ENCODE results near the gene GCSH. TPM values are rescaled to one million over a fixed set of nuclear protein-coding genes. Genes with fewer than 3 reads are reported as not detected.

Gene GCSH
- total RNA-seq, 1 experiment from 2014 or later: 36.6 TPM

DNA sequence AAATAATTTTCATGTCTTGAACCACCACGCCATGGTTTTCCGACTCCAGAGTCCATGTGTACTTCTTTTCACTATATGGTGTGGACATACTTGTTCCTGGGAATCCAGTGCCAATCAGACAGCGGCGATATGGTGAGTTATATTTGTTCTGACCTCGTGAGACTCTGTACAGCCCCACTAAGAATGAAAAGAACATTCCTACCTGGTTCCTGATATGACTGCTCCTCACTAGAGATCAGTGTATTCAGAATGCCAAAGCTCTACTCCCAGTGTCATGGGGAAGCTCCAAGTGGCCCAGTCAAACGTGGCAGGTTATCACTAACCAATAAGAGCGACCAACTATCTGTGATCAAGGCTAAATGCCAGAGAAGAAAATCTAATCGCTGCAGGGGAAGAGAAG, 25.2 kb downstream of the GCSH start:
- Histone ChIP-seq H3K27ac (ENCODE audit: low read length) (no peak overlapping the region), H3K4me1 (ENCODE audit: control insufficient read depth, insufficient read depth, low read length) (no peaks in the 10 kb centered on the region; the same call in 1 of the 2 replicates), H3K9me3 (ENCODE audit: control insufficient read depth, insufficient read depth, low read depth, low read length) (no peaks in the 10 kb centered on the region), H3K4me3 (ENCODE audit: low read depth in 2 of 2, low read length in 2 of 2) (no peak overlapping the region), H3K36me3 (ENCODE audit: control insufficient read depth, insufficient read depth, low read length) (no peaks in the 10 kb centered on the region), H3K27me3 (ENCODE audit: control insufficient read depth, insufficient read depth, low read length) (no peaks in the 10 kb centered on the region)
- in situ Hi-C loops (cut with HindIII; ENCODE audit: low pct_unique_long_range_greater_than_20kb, low sequenced_read_pairs): no loop called here
- BruUV-seq (replicated peaks): no TSS peak
- TF ChIP-seq TCF7L2 (IDR thresholded peaks at IDR 0.05; ENCODE audit: low read depth, low read length) (no peak), SIN3A (IDR thresholded peaks at IDR 0.05; ENCODE audit: borderline replicate concordance, insufficient read depth, low read depth, low read length) (no peak)
- TF ChIP-seq, protein P1, sequence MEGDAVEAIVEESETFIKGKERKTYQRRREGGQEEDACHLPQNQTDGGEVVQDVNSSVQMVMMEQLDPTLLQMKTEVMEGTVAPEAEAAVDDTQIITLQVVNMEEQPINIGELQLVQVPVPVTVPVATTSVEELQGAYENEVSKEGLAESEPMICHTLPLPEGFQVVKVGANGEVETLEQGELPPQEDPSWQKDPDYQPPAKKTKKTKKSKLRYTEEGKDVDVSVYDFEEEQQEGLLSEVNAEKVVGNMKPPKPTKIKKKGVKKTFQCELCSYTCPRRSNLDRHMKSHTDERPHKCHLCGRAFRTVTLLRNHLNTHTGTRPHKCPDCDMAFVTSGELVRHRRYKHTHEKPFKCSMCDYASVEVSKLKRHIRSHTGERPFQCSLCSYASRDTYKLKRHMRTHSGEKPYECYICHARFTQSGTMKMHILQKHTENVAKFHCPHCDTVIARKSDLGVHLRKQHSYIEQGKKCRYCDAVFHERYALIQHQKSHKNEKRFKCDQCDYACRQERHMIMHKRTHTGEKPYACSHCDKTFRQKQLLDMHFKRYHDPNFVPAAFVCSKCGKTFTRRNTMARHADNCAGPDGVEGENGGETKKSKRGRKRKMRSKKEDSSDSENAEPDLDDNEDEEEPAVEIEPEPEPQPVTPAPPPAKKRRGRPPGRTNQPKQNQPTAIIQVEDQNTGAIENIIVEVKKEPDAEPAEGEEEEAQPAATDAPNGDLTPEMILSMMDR (IDR thresholded peaks at IDR 0.05): no peak
- ChIA-PET POLR2A (interaction anchor here (0.6 kb wide), 1 partner anchor 8 kb away, joined by 10 read pairs; no protein-coding TSS in a partner anchor), CTCF (no interaction called here)
- ATAC-seq (no peak), DNase-seq (ENCODE audit: low read depth, low spot score) (no peak)
- intact Hi-C loops (cut with micrococcal nuclease; ENCODE audit: unreplicated experiment): no loop called here

DNA sequence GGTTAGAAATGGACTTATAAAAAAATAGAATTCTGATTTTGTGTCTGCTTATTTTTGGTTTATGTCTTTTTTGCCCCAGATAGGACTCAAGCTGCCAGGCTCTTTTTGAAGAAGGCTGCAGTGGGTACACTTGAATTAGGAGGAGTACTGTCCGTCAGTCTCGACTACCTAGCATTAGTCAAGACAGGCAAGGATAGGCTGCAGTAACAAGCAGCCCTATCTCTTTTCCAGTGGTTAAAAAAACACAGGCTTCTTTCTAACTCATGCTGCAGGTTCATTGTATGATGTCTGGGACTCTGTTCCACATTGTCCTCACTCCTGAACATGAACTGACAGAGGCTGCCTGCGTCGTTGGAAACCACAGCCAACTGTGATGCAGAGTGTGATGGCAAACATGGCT, 27.1 kb downstream of the GCSH start:
- no peaks in the 10 kb centered on the region for H3K36me3 ChIP-seq (ENCODE audit: control insufficient read depth, insufficient read depth, low read length)
- no peaks in the 10 kb centered on the region for H3K4me1 ChIP-seq (ENCODE audit: control insufficient read depth, insufficient read depth, low read length)
- TF ChIP-seq, protein P2, sequence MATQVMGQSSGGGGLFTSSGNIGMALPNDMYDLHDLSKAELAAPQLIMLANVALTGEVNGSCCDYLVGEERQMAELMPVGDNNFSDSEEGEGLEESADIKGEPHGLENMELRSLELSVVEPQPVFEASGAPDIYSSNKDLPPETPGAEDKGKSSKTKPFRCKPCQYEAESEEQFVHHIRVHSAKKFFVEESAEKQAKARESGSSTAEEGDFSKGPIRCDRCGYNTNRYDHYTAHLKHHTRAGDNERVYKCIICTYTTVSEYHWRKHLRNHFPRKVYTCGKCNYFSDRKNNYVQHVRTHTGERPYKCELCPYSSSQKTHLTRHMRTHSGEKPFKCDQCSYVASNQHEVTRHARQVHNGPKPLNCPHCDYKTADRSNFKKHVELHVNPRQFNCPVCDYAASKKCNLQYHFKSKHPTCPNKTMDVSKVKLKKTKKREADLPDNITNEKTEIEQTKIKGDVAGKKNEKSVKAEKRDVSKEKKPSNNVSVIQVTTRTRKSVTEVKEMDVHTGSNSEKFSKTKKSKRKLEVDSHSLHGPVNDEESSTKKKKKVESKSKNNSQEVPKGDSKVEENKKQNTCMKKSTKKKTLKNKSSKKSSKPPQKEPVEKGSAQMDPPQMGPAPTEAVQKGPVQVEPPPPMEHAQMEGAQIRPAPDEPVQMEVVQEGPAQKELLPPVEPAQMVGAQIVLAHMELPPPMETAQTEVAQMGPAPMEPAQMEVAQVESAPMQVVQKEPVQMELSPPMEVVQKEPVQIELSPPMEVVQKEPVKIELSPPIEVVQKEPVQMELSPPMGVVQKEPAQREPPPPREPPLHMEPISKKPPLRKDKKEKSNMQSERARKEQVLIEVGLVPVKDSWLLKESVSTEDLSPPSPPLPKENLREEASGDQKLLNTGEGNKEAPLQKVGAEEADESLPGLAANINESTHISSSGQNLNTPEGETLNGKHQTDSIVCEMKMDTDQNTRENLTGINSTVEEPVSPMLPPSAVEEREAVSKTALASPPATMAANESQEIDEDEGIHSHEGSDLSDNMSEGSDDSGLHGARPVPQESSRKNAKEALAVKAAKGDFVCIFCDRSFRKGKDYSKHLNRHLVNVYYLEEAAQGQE (IDR thresholded peaks at IDR 0.05; ENCODE audit: insufficient read depth in 1 of 2, low read depth in 2 of 2, low read length in 1 of 2): no peak
- TF ChIP-seq SIN3A (IDR thresholded peaks at IDR 0.05; ENCODE audit: borderline replicate concordance, insufficient read depth, low read depth, low read length) (no peak), POLR2AphosphoS5 (IDR thresholded peaks at IDR 0.05; ENCODE audit: low read depth, low read length) (no peak), TCF7L2 (IDR thresholded peaks at IDR 0.05; ENCODE audit: low read depth, low read length) (no peak)
- TF ChIP-seq, protein P1 (IDR thresholded peaks at IDR 0.05): no peak
- BruUV-seq (replicated peaks): no TSS peak
- POLR2A ChIA-PET: no interaction called here
- DNase-seq (ENCODE audit: low read depth, low spot score): no peak
- H3K4me3 ChIP-seq (ENCODE audit: low read depth in 2 of 2, low read length in 2 of 2): no peak overlapping the region
- H3K9me3 ChIP-seq (ENCODE audit: control insufficient read depth, insufficient read depth, low read depth, low read length): no peaks in the 10 kb centered on the region
- intact Hi-C loops (cut with micrococcal nuclease; ENCODE audit: unreplicated experiment) (no loop called here), in situ Hi-C loops (cut with HindIII; ENCODE audit: low pct_unique_long_range_greater_than_20kb, low sequenced_read_pairs) (no loop called here)
- H3K27ac ChIP-seq (ENCODE audit: low read length): no peak overlapping the region
- CTCF ChIA-PET: no interaction called here
- no peak for ATAC-seq
- no peaks in the 10 kb centered on the region for H3K27me3 ChIP-seq (ENCODE audit: control insufficient read depth, insufficient read depth, low read length)
